Retinal pigment epithelial cell (primary cell): Measurements from ENCODE around the gene IGFBP4.

Experiments
- DNase-seq: peaks from one replicate; pipeline ENCODE4 v3.0.0-alpha.2; 2010; ENCODE audit warnings: low read depth
- H3K4me3 ChIP-seq: 2 replicates; pipeline ENCODE4 v1.5.1; 2011; ENCODE audit warnings: mild to moderate bottlenecking, low read length, control low read depth, moderate library complexity
- TF ChIP-seq, protein P1 (sequence below): conservative IDR thresholded peaks from 2 replicates; pipeline ENCODE4 v1.5.1; 2011; ENCODE audit warnings: low read depth, low read length, control low read depth, inconsistent platforms

Gene IGFBP4

DNA sequence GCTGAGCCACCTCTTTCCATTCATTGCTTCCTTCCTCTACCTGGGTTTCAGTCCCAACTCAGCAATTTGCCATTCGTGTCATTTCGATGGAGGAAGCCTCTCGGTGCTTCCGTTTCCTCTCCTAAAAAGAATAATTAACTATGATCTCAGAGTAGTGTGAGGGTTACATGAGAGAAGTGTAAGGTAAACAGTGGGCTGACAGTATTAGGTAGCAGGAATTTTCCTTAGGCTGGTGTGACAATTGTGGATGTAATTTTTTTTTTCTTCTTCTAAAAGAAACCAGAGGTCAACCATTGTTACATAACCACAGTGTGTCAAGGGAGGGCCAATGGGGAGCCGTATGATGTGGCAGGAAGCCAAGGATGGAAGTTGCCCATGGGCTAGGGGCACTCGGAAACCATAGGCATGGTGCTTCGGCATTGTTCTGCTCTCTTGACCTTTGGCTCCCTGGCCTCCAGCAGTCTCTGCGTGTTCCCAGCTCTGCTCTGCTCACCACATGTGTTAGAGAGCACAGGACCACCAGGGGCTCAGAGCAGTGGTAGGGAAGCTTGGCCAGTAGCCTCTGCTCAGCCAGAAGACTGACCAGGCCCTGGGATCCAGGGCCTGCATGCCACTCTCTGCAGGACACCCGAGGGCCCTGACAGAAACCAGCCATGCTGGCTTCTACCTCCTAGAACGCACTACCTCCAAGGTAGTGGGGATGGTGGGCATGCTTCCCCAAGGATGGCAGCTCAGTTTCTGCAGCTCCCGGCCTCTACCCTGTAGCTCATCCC lies 23.5 kb upstream of the IGFBP4 start:
- no peak overlapping the region for H3K4me3 ChIP-seq
- no peak for DNase-seq
- TF ChIP-seq, protein P1, sequence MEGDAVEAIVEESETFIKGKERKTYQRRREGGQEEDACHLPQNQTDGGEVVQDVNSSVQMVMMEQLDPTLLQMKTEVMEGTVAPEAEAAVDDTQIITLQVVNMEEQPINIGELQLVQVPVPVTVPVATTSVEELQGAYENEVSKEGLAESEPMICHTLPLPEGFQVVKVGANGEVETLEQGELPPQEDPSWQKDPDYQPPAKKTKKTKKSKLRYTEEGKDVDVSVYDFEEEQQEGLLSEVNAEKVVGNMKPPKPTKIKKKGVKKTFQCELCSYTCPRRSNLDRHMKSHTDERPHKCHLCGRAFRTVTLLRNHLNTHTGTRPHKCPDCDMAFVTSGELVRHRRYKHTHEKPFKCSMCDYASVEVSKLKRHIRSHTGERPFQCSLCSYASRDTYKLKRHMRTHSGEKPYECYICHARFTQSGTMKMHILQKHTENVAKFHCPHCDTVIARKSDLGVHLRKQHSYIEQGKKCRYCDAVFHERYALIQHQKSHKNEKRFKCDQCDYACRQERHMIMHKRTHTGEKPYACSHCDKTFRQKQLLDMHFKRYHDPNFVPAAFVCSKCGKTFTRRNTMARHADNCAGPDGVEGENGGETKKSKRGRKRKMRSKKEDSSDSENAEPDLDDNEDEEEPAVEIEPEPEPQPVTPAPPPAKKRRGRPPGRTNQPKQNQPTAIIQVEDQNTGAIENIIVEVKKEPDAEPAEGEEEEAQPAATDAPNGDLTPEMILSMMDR = no peak

DNA sequence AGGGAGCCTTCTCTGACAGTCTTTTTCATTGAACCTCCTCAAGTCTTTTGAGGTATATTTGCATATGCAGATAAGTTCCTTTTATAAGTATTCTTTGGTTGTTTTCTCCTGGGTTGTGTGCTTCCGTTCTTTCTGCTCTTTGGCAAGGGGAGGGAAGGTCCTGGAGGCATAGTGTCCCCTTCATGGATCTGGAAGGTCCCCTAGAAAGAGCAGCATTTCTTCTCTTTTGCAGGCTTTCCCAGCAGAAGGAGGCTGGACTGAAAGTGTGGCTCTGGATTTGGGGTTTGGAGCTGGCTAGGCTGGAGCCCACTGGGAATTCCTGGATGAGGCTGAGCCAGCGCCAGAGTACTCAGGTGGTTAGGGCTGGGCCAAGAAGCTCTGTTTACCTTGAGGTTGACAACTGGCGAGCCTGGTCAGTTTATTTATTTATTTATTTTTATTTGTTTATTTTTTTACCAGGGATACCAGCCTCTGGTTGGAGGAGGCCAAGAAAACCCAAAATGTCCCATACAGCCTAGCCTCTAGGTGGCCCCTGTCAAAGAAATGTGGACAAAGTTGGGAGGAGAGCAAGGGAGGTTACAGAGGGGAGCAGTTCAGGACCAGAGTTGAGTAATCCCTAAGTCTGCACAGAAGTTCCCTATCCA lies 20.1 kb upstream of the IGFBP4 start:
- H3K4me3 ChIP-seq = no peak overlapping the region
- DNase-seq = no peak
- TF ChIP-seq, protein P1 = no peak

DNA sequence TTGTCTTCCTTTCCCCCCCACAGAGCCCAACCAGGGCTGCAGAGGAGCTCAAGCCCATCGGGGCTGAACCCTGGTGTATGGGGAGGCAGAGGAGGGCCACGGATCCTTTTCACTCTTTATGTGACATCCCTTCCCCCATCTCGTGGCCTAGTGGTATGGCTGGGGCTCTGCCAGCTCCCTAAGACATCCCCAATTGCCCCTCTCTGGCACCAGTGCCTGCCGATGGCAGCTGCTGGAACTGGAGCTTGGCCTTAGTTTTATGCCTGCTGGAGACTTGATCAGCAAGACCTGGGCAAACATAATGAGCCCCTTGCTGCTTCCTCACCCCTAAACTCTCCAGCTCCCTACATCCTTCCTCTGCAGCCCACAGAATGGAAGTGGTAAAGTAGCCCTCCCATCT lies 17.5 kb upstream of the IGFBP4 start:
- H3K4me3 ChIP-seq = no peak overlapping the region
- no peak for DNase-seq
- TF ChIP-seq, protein P1 = no peak

DNA sequence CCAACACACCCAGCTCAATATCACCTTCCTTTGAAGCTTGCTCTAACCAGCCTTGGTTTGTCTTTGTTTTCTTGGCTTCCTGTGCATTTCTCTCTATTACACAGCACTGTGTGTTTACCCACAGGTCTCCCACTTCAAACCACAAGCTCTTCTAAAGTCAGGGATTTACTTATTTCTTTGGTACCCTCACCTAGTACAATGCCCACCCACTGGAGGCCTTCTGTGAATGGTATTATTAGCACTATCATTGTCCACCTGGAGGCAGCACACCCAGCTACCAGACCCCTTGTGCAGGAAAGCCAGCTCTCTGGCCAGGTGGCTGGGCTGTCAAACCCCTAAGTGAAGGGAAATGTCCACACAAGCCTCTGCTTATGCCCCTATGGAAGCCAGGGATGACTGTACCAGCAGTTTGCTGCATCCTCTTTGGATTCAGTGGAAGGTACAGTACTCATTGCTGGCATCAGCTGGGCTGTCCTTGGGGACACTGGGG lies 16.2 kb upstream of the IGFBP4 start:
- TF ChIP-seq, protein P1 = no peak
- no peak overlapping the region for H3K4me3 ChIP-seq
- no peak for DNase-seq

DNA sequence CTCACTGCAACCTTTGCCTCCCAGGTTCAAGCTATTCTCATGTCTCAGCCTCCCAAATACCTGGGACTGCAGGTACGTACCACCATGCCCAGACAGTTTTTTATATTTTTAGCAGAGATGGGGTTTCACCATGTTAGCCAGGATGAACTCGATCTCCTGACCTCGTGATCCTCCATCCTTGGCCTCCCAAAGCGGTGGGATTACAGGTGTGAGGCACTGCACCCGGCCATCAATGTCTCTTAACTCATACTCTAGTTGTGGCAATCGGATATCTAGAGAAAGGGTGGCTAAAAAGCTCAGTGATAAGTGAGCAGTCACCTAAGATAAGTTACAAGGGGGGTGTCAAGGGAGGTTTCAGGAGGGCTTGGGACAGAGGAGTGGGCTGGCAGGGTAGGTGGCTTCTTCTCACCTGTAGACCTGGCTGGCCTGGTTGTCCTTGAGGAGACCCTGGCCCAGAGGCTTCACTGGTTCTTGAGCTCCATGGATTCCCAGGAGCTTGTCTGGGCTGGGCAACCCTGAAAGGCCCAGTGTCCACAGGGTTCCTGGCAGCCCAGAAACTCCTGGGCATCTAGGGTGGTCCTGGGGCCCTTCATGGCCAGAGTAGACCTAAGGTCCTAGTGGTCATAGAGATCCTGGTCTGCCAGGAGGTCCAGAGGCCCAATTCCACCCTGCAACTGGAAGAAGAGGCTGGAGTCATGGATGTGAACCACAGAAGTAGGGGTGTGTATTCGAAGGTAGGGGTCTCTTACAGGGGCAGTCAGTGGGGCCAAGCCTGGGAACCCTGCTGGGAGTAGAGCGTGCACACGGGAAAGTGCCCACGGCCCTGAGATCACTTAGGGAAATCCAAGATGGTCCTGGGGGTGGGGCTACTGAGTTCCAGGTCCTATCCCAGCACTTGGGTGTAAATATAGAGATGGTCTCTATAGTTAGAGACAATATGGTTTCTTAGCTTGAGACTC lies 12.7 kb upstream of the IGFBP4 start:
- TF ChIP-seq, protein P1 = no peak
- no peak for DNase-seq
- no peak overlapping the region for H3K4me3 ChIP-seq

DNA sequence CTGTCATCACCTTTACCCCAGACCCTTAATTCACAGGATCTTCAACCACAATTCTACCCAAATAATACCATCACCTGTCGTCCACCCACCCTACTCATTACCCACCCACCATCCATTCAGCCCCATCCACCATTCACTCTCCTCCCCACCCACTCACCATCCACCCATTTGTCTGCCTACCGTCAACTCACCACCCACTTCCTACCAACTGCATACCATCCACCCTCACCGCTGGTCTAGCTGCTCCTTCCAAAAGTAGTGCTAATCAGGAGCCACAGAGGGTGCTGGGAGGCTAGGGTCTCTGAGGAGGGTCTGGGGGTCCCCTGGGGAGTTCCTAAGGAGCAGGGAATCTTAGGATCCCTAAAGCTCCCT lies 12.0 kb upstream of the IGFBP4 start:
- TF ChIP-seq, protein P1 = no peak
- H3K4me3 ChIP-seq = no peak overlapping the region
- DNase-seq = no peak
